HepG2 (cell line): ENCODE measurements around the gene STEAP2. TPM values are rescaled to one million over a fixed set of nuclear protein-coding genes. Genes with fewer than 3 reads are reported as not detected.
A peak's percentile ranks its signal among the peaks of the same experiment; 100 is the strongest.

Experiments
- ATAC-seq: fragments of 200-7000 bp; cut with Tn5 transposase; 3 replicates; pipeline ENCODE4 v1.9.1; 2020; ENCODE audit warnings: mild to moderate bottlenecking, moderate library complexity
- BruUV-seq: library from RNA; stranded (reverse); fragments of 400-500 nt; replicated peaks from 2 replicates; lab custom pipeline; 2021; lab: Mats Ljungman, UMichigan
- CTCF ChIA-PET: fragments of 300-600 bp; formaldehyde crosslinking; extraction: SDS; loops from one replicate; lab custom pipeline; 2021; ENCODE audit warnings: low total read pairs, inconsistent platforms, low intra/inter-chr PET ratio; lab: Yijun Ruan, JAX
- POLR2A ChIA-PET: fragments of 350-600 bp; sonication (Branson Sonifier 250); formaldehyde crosslinking; loops from one replicate; lab custom pipeline; 2020; ENCODE audit warnings: antibody characterized with exemption, inconsistent platforms; lab: Yijun Ruan, JAX
- DNase-seq: peaks from one replicate; pipeline ENCODE4 v3.0.0-alpha.2; 2015; ENCODE audit warnings: low spot score
- FAIRE-seq: peaks from 3 replicates; lab custom pipeline; 2011; peaks lifted over from hg19 to GRCh38; lab: Jason Lieb, UNC
- H2AFZ ChIP-seq: one replicate; pipeline ENCODE4 v1.6.1; 2011; ENCODE audit warnings: low read length, inconsistent platforms
- H3K27ac ChIP-seq: fragments of 300-600 bp; 3 replicates; pipeline ENCODE4 v1.8.0; 2011; ENCODE audit warnings: mixed run types, mild to moderate bottlenecking, mixed read lengths, low read length, inconsistent platforms; ENCODE audit not compliant: insufficient read depth; ENCODE audit errors: extremely low read length
- H3K27me3 ChIP-seq, 2 experiments: fragments of 200-600 bp in 1 of 2; 2 replicates in 1 of 2; 3 replicates in 1 of 2; pipeline versions ENCODE4 v1.6.0 to v1.8.0; 2011; ENCODE audit warnings: low read length in 2 of 2, mild to moderate bottlenecking in 2 of 2, moderate library complexity in 2 of 2, inconsistent platforms in 1 of 2; ENCODE audit not compliant: insufficient read depth in 2 of 2, control insufficient read depth in 1 of 2
- H3K36me3 ChIP-seq, 2 experiments: fragments of 200-600 bp in 1 of 2; replicated peaks in 1 of 2; 2 replicates in 1 of 2; 3 replicates in 1 of 2; pipeline versions ENCODE4 v1.5.1 to v1.8.0; 2011; ENCODE audit warnings: low read length in 2 of 2, inconsistent platforms in 1 of 2; ENCODE audit not compliant: insufficient read depth in 2 of 2, control insufficient read depth in 1 of 2
- H3K4me1 ChIP-seq: 2 replicates; pipeline ENCODE4 v1.5.1; 2012; ENCODE audit warnings: low read length, inconsistent platforms; ENCODE audit not compliant: insufficient read depth
- H3K4me2 ChIP-seq: 2 replicates; pipeline ENCODE4 v1.6.0; 2011; ENCODE audit warnings: low read depth, low read length, inconsistent platforms
- H3K4me3 ChIP-seq, 3 experiments: fragments of 200-600 bp in 1 of 3; sonication (generic), shearing (Covaris generic) in 1 of 3; replicated peaks in 1 of 3; 2 replicates each; pipeline ENCODE4 v1.5.1; 2011 to 2016; ENCODE audit warnings: low read length in 3 of 3, inconsistent platforms in 2 of 3, low read depth in 2 of 3, mild to moderate bottlenecking in 2 of 3, control low read depth in 1 of 3, mixed read lengths in 1 of 3; ENCODE audit not compliant: insufficient read depth in 1 of 3
- H3K79me2 ChIP-seq: one replicate; pipeline ENCODE4 v1.6.1; 2011; ENCODE audit warnings: low read length, inconsistent platforms; ENCODE audit not compliant: insufficient read depth
- H3K9ac ChIP-seq: 2 replicates; pipeline ENCODE4 v1.6.0; 2011; ENCODE audit warnings: mild to moderate bottlenecking, low read depth, low read length, inconsistent platforms; ENCODE audit not compliant: insufficient read depth
- H3K9me3 ChIP-seq: 2 replicates; pipeline ENCODE4 v1.5.1; 2012; ENCODE audit warnings: mild to moderate bottlenecking, low read length
- H4K20me1 ChIP-seq: 2 replicates; pipeline ENCODE4 v1.6.0; 2011; ENCODE audit warnings: inconsistent platforms, mild to moderate bottlenecking, low read length, moderate library complexity; ENCODE audit not compliant: insufficient read depth
- DMTF1 ChIP-seq: sonication (generic); formaldehyde crosslinking; IDR thresholded peaks from 2 replicates; pipeline ENCODE4 v1.4.0; 2020; ENCODE audit warnings: mild to moderate bottlenecking, missing genetic modification reagents
- FOSL1 ChIP-seq: sonication (generic); formaldehyde crosslinking; IDR thresholded peaks from 2 replicates; pipeline ENCODE4 v1.9.0; 2021; ENCODE audit warnings: missing genetic modification reagents, borderline replicate concordance
- GMEB2 ChIP-seq: IDR thresholded peaks from 2 replicates; pipeline ENCODE4 v1.6.1; 2016; ENCODE audit warnings: missing biosample characterization, missing genetic modification reagents, low read depth
- KDM3A ChIP-seq: IDR thresholded peaks from 2 replicates; pipeline ENCODE4 v1.6.1; 2018; ENCODE audit warnings: low read depth, missing compliant biosample characterization
- RELA ChIP-seq: sonication (generic); formaldehyde crosslinking; IDR thresholded peaks from 2 replicates; pipeline ENCODE4 v1.4.0; 2020; ENCODE audit warnings: missing genetic modification reagents
- ZNF124 ChIP-seq: sonication (generic); formaldehyde crosslinking; IDR thresholded peaks from 2 replicates; pipeline ENCODE4 v1.4.0; 2020; ENCODE audit warnings: missing genetic modification reagents
- ZNF281 ChIP-seq: sonication (generic); formaldehyde crosslinking; IDR thresholded peaks from 2 replicates; pipeline ENCODE4 v1.4.0; 2020; ENCODE audit warnings: missing genetic modification reagents, borderline replicate concordance
- ZSCAN25 ChIP-seq: sonication (generic); formaldehyde crosslinking; IDR thresholded peaks from 2 replicates; pipeline ENCODE4 v1.8.0; 2022; ENCODE audit warnings: mild to moderate bottlenecking, missing genetic modification reagents
- WGBS: methylation state at CpG from one replicate; pipeline ENCODE4 v1.1.6; 2017; ENCODE audit warnings: low lambda C conversion rate; 5-methylcytosine and 5-hydroxymethylcytosine counted together
- in situ Hi-C: cut with HindIII; loops from 2 replicates; pipeline ENCODE4 v1.10.0; 2017; ENCODE audit warnings: low pct_unique_long_range_greater_than_20kb; ENCODE audit not compliant: extremely low pct_ligation_motif_present
- intact Hi-C: fragments of 100-400 bp; cut with micrococcal nuclease; formaldehyde crosslinking; loops from one replicate; pipeline ENCODE4 v1.10.0; 2022; ENCODE audit not compliant: unreplicated experiment
- polyA plus RNA-seq, 8 experiments: library from polyadenylated mRNA; depleted of rRNA in 3 of 8; stranded (reverse) in 7 of 8; unstranded in 1 of 8; fragments of >200 nt; fragmentation: Illumina TruSeq in 4 of 8; extraction: Trizol in 4 of 8; gene quantifications; 2 replicates each; pipeline versions ENCODE4 v1.2.1 to v1.2.3, GENCODE V29; 2011 to 2016; ENCODE audit warnings: low read depth in 4 of 8, missing spikeins in 1 of 8, mixed read lengths in 1 of 8; ENCODE audit not compliant: insufficient read depth in 1 of 8
- total RNA-seq, 5 experiments: library from RNA; depleted of rRNA; stranded (reverse); fragments of >200 nt; fragmentation: Illumina TruSeq; extraction: Trizol; gene quantifications; 2 replicates each; pipeline ENCODE4 v1.2.3, GENCODE V29; 2016; ENCODE audit warnings: low read depth in 1 of 5

STEAP2 gene
- total and polyA plus RNA-seq, 2 of the 13 experiments (the other 11 are each of a cell fraction or from before 2014, with no cell fraction given) = 4.3 to 4.4 TPM

GRCh38 chr7:90244909-90245851 lies 33.6 kb downstream of the STEAP2 start, which contains the start of gene CFAP69:
Gene CFAP69, plus strand, starts transcription at chr7:90245174. Its CDS starts 251 bp downstream, at chr7:90245425.
- peak; percentile 90 for ATAC-seq
- intact Hi-C loops = loop anchor here (1.0 to 5.0 kb wide), 4 partner anchors 26 to 93 kb away; partner anchors contain the start of genes STEAP1 and STEAP2
- H3K36me3 ChIP-seq = no peaks in the 10 kb centered on the region
- H3K4me2 ChIP-seq = peak within 1 kb of the TSS; percentile 86
- no peaks in the 10 kb centered on the region for H3K9me3 ChIP-seq
- peak within 1 kb of the TSS; percentile 63 for H3K9ac ChIP-seq
- H3K27ac ChIP-seq = peak within 1 kb of the TSS; percentile 51
- ChIA-PET POLR2A (interaction anchor here (0.9 to 2.4 kb wide), 3 partner anchors 34 to 91 kb away, joined by 3 to 8 read pairs (median 4); partner anchors contain the start of genes STEAP1 and STEAP2), CTCF (no interaction called here)
- DNase-seq = peak; percentile 78
- in situ Hi-C loops = no loop called here
- H3K27me3 ChIP-seq = no peaks in the 10 kb centered on the region
- no peaks in the 10 kb centered on the region for H4K20me1 ChIP-seq
- H3K79me2 ChIP-seq = peaks cover 2% of the 10 kb centered on the region
- peaks cover 29% of the 10 kb centered on the region for H3K4me1 ChIP-seq
- peak within 1 kb of the TSS; percentile 84 for H2AFZ ChIP-seq
- BruUV-seq = TSS peak; percentile 70
- under 1% methylated on average over 23 of the region's 59 CpGs for WGBS
- peak; percentile 72 for FAIRE-seq
- H3K4me3 ChIP-seq = peak within 1 kb of the TSS; percentile 61 to 91 (median 76)
- TF ChIP-seq ZSCAN25 (CRISPR knock-in tag) (no peak), KDM3A (CRISPR knock-in tag) (peak; percentile 36; the same call in 1 of the 2 replicates), ZNF124 (CRISPR knock-in tag) (peak; percentile 71; the same call in 1 of the 2 replicates), FOSL1 (CRISPR knock-in tag) (no peak), RELA (CRISPR knock-in tag) (no peak), GMEB2 (CRISPR knock-in tag) (no peak), DMTF1 (no peak), ZNF281 (CRISPR knock-in tag) (no peak)
